ENCODE results near the gene PTPRO. TPM values are rescaled to one million over a fixed set of nuclear protein-coding genes. Genes with fewer than 3 reads are reported as not detected.

The PTPRO gene
- polyA plus RNA-seq, 1 of the 3 experiments (the other 2 are of a cell fraction) = 1.4 TPM

GRCh38 chr12:15596174-15596573 is 273.9 kb downstream of the PTPRO start:
- TF ChIP-seq TEAD4 (IDR thresholded peaks at IDR 0.05; ENCODE audit: borderline replicate concordance, insufficient read depth) (no peak), RAD21 (IDR thresholded peaks at IDR 0.05; ENCODE audit: low read length) (no peak), NFIC (IDR thresholded peaks at IDR 0.05; ENCODE audit: borderline replicate concordance) (no peak), SIN3A (IDR thresholded peaks at IDR 0.05; ENCODE audit: borderline replicate concordance, low read depth, low read length) (no peak), CHD2 (IDR thresholded peaks at IDR 0.05; ENCODE audit: low read length, partially characterized antibody) (no peak), USF2 (IDR thresholded peaks at IDR 0.05; ENCODE audit: borderline replicate concordance, low read depth, low read length) (no peak), RCOR1 (IDR thresholded peaks at IDR 0.05; ENCODE audit: low read length) (no peak), EP300 (IDR thresholded peaks at IDR 0.05; ENCODE audit: borderline replicate concordance in 1 of 2, low read depth in 1 of 2, low read length in 1 of 2) (no peak), GABPA (IDR thresholded peaks at IDR 0.05; ENCODE audit: low read depth) (no peak), MAX (IDR thresholded peaks at IDR 0.05; ENCODE audit: low read depth) (no peak), MXI1 (IDR thresholded peaks at IDR 0.05; ENCODE audit: low read depth, low read length) (no peak), JUND (IDR thresholded peaks at IDR 0.05) (no peak), NRF1 (IDR thresholded peaks at IDR 0.05; ENCODE audit: low read depth, low read length) (no peak)

GRCh38 chr12:15597125-15597830 is 275.0 kb downstream of the PTPRO start:
- no peaks in the 10 kb centered on the region for H3K9me2 ChIP-seq
- H3K27me3 ChIP-seq (ENCODE audit: insufficient read depth) = no peaks in the 10 kb centered on the region
- H3K4me2 ChIP-seq = no peak overlapping the region
- H3K9me3 ChIP-seq = no peaks in the 10 kb centered on the region
- no peak overlapping the region for H3K4me3 ChIP-seq (ENCODE audit: low read depth in 2 of 2, low read length in 1 of 2)
- H3K79me2 ChIP-seq (ENCODE audit: insufficient read depth) = no peaks in the 10 kb centered on the region
- no peaks in the 10 kb centered on the region for H4K20me1 ChIP-seq (ENCODE audit: insufficient read depth)
- H3F3A ChIP-seq (replicated peaks; ENCODE audit: insufficient read depth) = peaks cover 6% of the 10 kb centered on the region
- no peak overlapping the region for H3K27ac ChIP-seq (ENCODE audit: low read depth in 2 of 2, low read length in 1 of 2)
- ChIA-PET CTCF (interaction anchor here (1.4 kb wide), 1 partner anchor 321 kb away, joined by 3 read pairs; no protein-coding TSS in a partner anchor), POLR2A (no interaction called here)
- no peaks in the 10 kb centered on the region for H3K36me3 ChIP-seq (replicated peaks in 1 of 2; ENCODE audit: control insufficient read depth in 1 of 2, insufficient read depth in 2 of 2, low read length in 1 of 2)
- no peak overlapping the region for H3K9ac ChIP-seq
- 68% methylated on average over 5 of the region's 5 CpGs for WGBS (ENCODE audit: low lambda C conversion rate)
- peaks cover 0 to 5% of the 10 kb centered on the region in 2 experiments; a peak in 1 of 4 replicates for H3K4me1 ChIP-seq (ENCODE audit: control insufficient read depth in 1 of 2, insufficient read depth in 2 of 2, low read depth in 1 of 2, low read length in 1 of 2)
- DNase-seq = no peak
- no peak overlapping the region for H2AFZ ChIP-seq (ENCODE audit: low read depth)
- TF ChIP-seq MAX (IDR thresholded peaks at IDR 0.05; ENCODE audit: low read depth) = no peak

More at GRCh38 chr12:15596174-15596573, 273.9 kb downstream of the PTPRO start:
- Histone ChIP-seq H3K36me3 (replicated peaks in 1 of 2; ENCODE audit: control insufficient read depth in 1 of 2, insufficient read depth in 2 of 2, low read length in 1 of 2) (no peaks in the 10 kb centered on the region), H3K4me1 (ENCODE audit: control insufficient read depth in 1 of 2, insufficient read depth in 2 of 2, low read depth in 1 of 2, low read length in 1 of 2) (peaks cover 0 to 5% of the 10 kb centered on the region in 2 experiments; a peak in 1 of 4 replicates), H3K9me3 (no peaks in the 10 kb centered on the region), H3K4me3 (ENCODE audit: low read depth in 2 of 2, low read length in 1 of 2) (no peak overlapping the region), H3K79me2 (ENCODE audit: insufficient read depth) (no peaks in the 10 kb centered on the region), H3K9ac (no peak overlapping the region), H4K20me1 (ENCODE audit: insufficient read depth) (no peaks in the 10 kb centered on the region), H3K27me3 (ENCODE audit: insufficient read depth) (no peaks in the 10 kb centered on the region), H3K27ac (ENCODE audit: low read depth in 2 of 2, low read length in 1 of 2) (no peak overlapping the region), H3K4me2 (no peak overlapping the region), H3K9me2 (no peaks in the 10 kb centered on the region), H2AFZ (ENCODE audit: low read depth) (no peak overlapping the region), H3F3A (replicated peaks; ENCODE audit: insufficient read depth) (peaks cover 6% of the 10 kb centered on the region)
- no peak for DNase-seq
- 82% methylated on average over 5 of the region's 5 CpGs for WGBS (ENCODE audit: low lambda C conversion rate)
- ChIA-PET POLR2A (no interaction called here), CTCF (interaction anchor here (1.4 kb wide), 1 partner anchor 320 kb away, joined by 3 read pairs; no protein-coding TSS in a partner anchor)

All from SK-N-SH (cell line).